Prostate gland (tissue), 2 donors: ENCODE measurements around the gene EXD3. TPM values are rescaled to one million over a fixed set of nuclear protein-coding genes. Genes with fewer than 3 reads are reported as not detected.

Experiments
- DNase-seq: peaks from one replicate; pipeline ENCODE4 v3.0.0-alpha.2; 2019; ENCODE audit warnings: low spot score
- H3K27ac ChIP-seq, 2 donors: fragments of 200-600 bp; sonication (generic); 2 replicates each; pipeline ENCODE4 v1.5.1; 2017 to 2019
- H3K27me3 ChIP-seq: fragments of 200-600 bp; sonication (generic); replicated peaks from 2 replicates; pipeline ENCODE4 v1.5.1; 2019; ENCODE audit not compliant: insufficient read depth
- H3K36me3 ChIP-seq, 2 donors: fragments of 200-600 bp; sonication (generic); 1 replicate in 1 of 2; 2 replicates in 1 of 2; pipeline versions ENCODE4 v1.5.1 to v1.8.1; 2017 to 2019
- H3K4me1 ChIP-seq: fragments of 200-600 bp; sonication (generic); replicated peaks from 2 replicates; pipeline ENCODE4 v1.5.1; 2019
- H3K4me3 ChIP-seq, 2 donors: fragments of 200-600 bp; sonication (generic); 2 replicates each; pipeline ENCODE4 v1.5.1; 2017 to 2019
- H3K9me3 ChIP-seq: fragments of 200-600 bp; sonication (generic); 2 replicates; pipeline ENCODE4 v1.5.1; 2017
- POLR2A ChIP-seq: fragments of 450-650 bp; IDR thresholded peaks from one replicate; pipeline ENCODE4 v1.6.1; 2016; ENCODE audit warnings: antibody characterized with exemption, mild to moderate bottlenecking
- POLR2AphosphoS5 ChIP-seq: sonication (generic); formaldehyde crosslinking; IDR thresholded peaks from one replicate; pipeline ENCODE4 v1.6.1; 2017; ENCODE audit warnings: antibody characterized with exemption
- WGBS: methylation state at CpG from one replicate; pipeline ENCODE4 v1.1.5; 2018; 5-methylcytosine and 5-hydroxymethylcytosine counted together
- intact Hi-C: fragments of 100-400 bp; cut with DNase I; formaldehyde crosslinking; loops from one replicate; pipeline ENCODE4 v1.14.2; 2022
- total RNA-seq, 2 donors: library from RNA; depleted of rRNA; stranded (reverse); fragments of >200 nt; gene quantifications; one replicate each; pipeline ENCODE4 v1.1.0, GENCODE V29; 2016
- TF ChIP-seq, protein P1 (sequence below), 4 experiments: fragments of 200-600 bp in 2 of 4; fragments of 450-650 bp in 2 of 4; sonication (generic) in 2 of 4; IDR thresholded peaks; 1 replicate in 3 of 4; 2 replicates in 1 of 4; pipeline ENCODE4 v1.5.1; 2016 to 2019; ENCODE audit warnings: antibody characterized with exemption in 4 of 4, mild to moderate bottlenecking in 2 of 4, moderate library complexity in 2 of 4

Gene EXD3
- total RNA-seq, 2 donors from 2014 or later = 32.6 to 44.8 TPM

- no peaks in the 10 kb centered on the region for H3K9me3 ChIP-seq
- no peak overlapping the region for H3K27ac ChIP-seq
- H3K4me3 ChIP-seq = no peak overlapping the region
- peaks cover 0 to 5% of the 10 kb centered on the region in 2 donors for H3K36me3 ChIP-seq
- H3K4me1 ChIP-seq = no peaks in the 10 kb centered on the region
- no peak for TF ChIP-seq POLR2A
- TF ChIP-seq POLR2AphosphoS5 = no peak
- TF ChIP-seq, protein P1, sequence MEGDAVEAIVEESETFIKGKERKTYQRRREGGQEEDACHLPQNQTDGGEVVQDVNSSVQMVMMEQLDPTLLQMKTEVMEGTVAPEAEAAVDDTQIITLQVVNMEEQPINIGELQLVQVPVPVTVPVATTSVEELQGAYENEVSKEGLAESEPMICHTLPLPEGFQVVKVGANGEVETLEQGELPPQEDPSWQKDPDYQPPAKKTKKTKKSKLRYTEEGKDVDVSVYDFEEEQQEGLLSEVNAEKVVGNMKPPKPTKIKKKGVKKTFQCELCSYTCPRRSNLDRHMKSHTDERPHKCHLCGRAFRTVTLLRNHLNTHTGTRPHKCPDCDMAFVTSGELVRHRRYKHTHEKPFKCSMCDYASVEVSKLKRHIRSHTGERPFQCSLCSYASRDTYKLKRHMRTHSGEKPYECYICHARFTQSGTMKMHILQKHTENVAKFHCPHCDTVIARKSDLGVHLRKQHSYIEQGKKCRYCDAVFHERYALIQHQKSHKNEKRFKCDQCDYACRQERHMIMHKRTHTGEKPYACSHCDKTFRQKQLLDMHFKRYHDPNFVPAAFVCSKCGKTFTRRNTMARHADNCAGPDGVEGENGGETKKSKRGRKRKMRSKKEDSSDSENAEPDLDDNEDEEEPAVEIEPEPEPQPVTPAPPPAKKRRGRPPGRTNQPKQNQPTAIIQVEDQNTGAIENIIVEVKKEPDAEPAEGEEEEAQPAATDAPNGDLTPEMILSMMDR (IDR thresholded peaks at IDR 0.05) = no peak
- intact Hi-C loops = no loop called here
- no peaks in the 10 kb centered on the region for H3K27me3 ChIP-seq
- 91% methylated on average over 19 of the region's 30 CpGs for WGBS
- DNase-seq = no peak
These were observed 72.0 kb downstream of the EXD3 start for GRCh38 chr9:137350696-137351584.

DNA sequence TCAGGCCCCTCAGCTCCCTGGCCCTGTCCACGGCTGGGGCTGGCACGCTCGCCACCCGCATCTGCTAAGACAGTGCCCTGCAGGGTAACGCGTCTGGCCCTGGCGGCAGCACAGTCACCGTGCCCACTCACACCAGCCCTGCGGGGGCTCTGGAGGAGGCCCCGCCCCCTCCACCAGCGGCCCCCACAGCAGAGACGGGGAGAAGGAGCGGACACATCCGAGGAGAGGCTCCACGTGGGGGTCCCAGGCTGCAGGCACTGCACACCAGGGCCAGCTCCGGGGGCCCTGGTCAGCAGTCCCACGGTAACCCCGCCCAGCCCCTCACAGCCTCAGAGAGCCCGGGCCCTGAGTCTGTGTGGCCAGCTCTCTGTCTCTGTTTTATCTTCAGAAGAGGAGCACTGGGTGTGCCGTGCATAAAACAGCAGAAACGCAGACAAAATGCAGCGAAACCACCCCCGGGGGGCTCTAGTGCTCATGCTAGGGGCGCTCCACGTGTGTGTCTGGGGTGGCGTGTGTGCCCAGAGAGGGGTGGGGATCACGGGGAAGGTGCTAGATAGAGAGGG lies 73.4 kb downstream of the EXD3 start:
- peaks cover 0 to 5% of the 10 kb centered on the region in 2 donors for H3K36me3 ChIP-seq
- TF ChIP-seq POLR2AphosphoS5 (no peak), POLR2A (no peak)
- TF ChIP-seq, protein P1 (IDR thresholded peaks at IDR 0.05) = no peak
- no peaks in the 10 kb centered on the region for H3K9me3 ChIP-seq
- DNase-seq = no peak
- no peaks in the 10 kb centered on the region for H3K27me3 ChIP-seq
- H3K4me1 ChIP-seq = no peaks in the 10 kb centered on the region
- 88% methylated on average over 19 of the region's 27 CpGs for WGBS
- no peak overlapping the region for H3K27ac ChIP-seq
- intact Hi-C loops = no loop called here
- no peak overlapping the region for H3K4me3 ChIP-seq

DNA sequence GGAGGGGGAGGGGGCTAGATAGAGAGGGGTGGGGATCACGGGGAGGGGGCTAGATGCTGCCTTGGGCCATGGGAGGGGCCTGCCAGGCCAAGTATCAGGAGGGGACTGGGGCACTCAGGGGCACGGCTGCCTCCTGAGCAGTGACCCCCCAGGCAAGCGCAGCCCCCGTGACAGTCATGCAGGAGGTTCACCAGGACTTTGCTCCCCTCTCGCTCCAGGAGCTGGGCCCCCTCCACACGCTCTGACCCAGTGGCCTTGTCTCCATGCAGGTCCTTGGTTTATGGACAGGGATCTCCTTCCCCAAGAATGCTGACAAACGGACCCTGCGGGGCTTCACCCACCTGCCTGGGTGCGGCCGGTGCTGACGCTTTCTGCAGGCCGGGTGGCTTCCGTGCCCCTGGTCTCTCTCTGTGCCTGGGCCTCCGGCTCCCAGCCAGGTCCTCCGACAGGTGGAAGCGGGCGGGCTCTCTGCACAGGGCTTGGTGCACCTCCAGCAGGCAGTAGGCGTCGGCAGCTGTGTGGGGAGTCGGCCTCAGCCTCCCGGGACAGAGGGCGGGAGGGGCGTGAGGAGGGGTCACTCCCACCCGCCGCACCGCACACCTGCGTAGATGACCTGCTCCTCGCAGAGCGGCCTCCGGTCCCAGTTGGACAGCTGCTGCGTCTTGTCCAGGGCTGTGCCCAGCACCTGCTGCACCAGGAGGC lies 74.0 kb downstream of the EXD3 start:
- no peak overlapping the region for H3K4me3 ChIP-seq
- 89% methylated on average over 30 of the region's 31 CpGs for WGBS
- no peak for DNase-seq
- H3K9me3 ChIP-seq = no peaks in the 10 kb centered on the region
- TF ChIP-seq POLR2AphosphoS5 (no peak), POLR2A (no peak)
- TF ChIP-seq, protein P1 (IDR thresholded peaks at IDR 0.05) = no peak
- intact Hi-C loops = no loop called here
- H3K4me1 ChIP-seq = no peaks in the 10 kb centered on the region
- no peaks in the 10 kb centered on the region for H3K27me3 ChIP-seq
- peaks cover 0 to 5% of the 10 kb centered on the region in 2 donors for H3K36me3 ChIP-seq
- no peak overlapping the region for H3K27ac ChIP-seq

- Histone ChIP-seq H3K36me3 (peaks cover 0 to 5% of the 10 kb centered on the region in 2 donors), H3K27ac (no peak overlapping the region), H3K4me3 (no peak overlapping the region), H3K9me3 (no peaks in the 10 kb centered on the region), H3K27me3 (no peaks in the 10 kb centered on the region), H3K4me1 (no peaks in the 10 kb centered on the region)
- DNase-seq = no peak
- no peak for TF ChIP-seq POLR2A
- TF ChIP-seq, protein P1 (IDR thresholded peaks at IDR 0.05) = no peak
- TF ChIP-seq POLR2AphosphoS5 = no peak
- intact Hi-C loops = no loop called here
- 93% methylated on average over 13 of the region's 13 CpGs for WGBS
These were observed 75.0 kb downstream of the EXD3 start for GRCh38 chr9:137347928-137348327.
